GM19238 (cell line): ENCODE results near the gene MYCL.

Source experiments
- DNase-seq: peaks from one replicate; pipeline ENCODE4 v3.0.0; 2011; ENCODE audit warnings: low spot score; ENCODE audit not compliant: insufficient read length

The MYCL gene

GRCh38 chr1:39857126-39857878 lies 44.4 kb downstream of the MYCL start:
- no peak for DNase-seq

- DNase-seq, result no peak
These were observed 47.0 kb downstream of the MYCL start for GRCh38 chr1:39854738-39855137.

GRCh38 chr1:39854314-39854713 lies 47.4 kb downstream of the MYCL start:
- no peak for DNase-seq

- DNase-seq, result no peak
These were observed 48.8 kb downstream of the MYCL start for GRCh38 chr1:39852876-39853275.

- DNase-seq, result no peak
These were observed 49.4 kb downstream of the MYCL start for GRCh38 chr1:39852214-39852791.

- DNase-seq, result no peak
These were observed 51.0 kb downstream of the MYCL start for GRCh38 chr1:39850606-39851216.

GRCh38 chr1:39849203-39849602 lies 52.5 kb downstream of the MYCL start:
- no peak for DNase-seq

- no peak for DNase-seq
These were observed 53.8 kb downstream of the MYCL start for GRCh38 chr1:39847940-39848339.

- DNase-seq, result no peak
These were observed 54.9 kb downstream of the MYCL start for GRCh38 chr1:39846796-39847195.

GRCh38 chr1:39845569-39846566 lies 55.8 kb downstream of the MYCL start:
- DNase-seq, result no peak
